B cell (primary cell): ENCODE measurements around the gene CHST15. TPM values are rescaled to one million over a fixed set of nuclear protein-coding genes. Genes with fewer than 3 reads are reported as not detected.

Source experiments
- ATAC-seq: fragments of 200-7000 bp; cut with Tn5 transposase; one replicate; pipeline ENCODE4 v1.10.0; 2021; ENCODE audit warnings: low read depth, mild to moderate bottlenecking, moderate number of reproducible peaks, moderate library complexity
- CTCF ChIA-PET: fragments of 350-600 bp; sonication (Branson Sonifier 250); formaldehyde crosslinking; loops from one replicate; lab custom pipeline; 2021; ENCODE audit warnings: antibody characterized with exemption, inconsistent platforms; lab: Charles Lee
- POLR2A ChIA-PET: fragments of 350-600 bp; sonication (Branson Sonifier 250); formaldehyde crosslinking; loops from one replicate; lab custom pipeline; 2021; ENCODE audit warnings: antibody characterized with exemption; lab: Charles Lee
- DNase-seq: peaks from one replicate; pipeline ENCODE4 v3.0.0; 2013
- H2AFZ ChIP-seq: 2 replicates; pipeline ENCODE4 v1.6.1; 2012; ENCODE audit warnings: mild to moderate bottlenecking, low read depth, low read length; ENCODE audit not compliant: insufficient read depth, poor library complexity, severe bottlenecking
- H3K27ac ChIP-seq, 2 donors: 1 replicate in 1 of 2; 2 replicates in 1 of 2; pipeline ENCODE4 v1.5.1; 2012 to 2013; ENCODE audit warnings: low read length in 2 of 2, mild to moderate bottlenecking in 2 of 2, moderate library complexity in 1 of 2
- H3K27me3 ChIP-seq, 4 experiments: fragments of 200-600 bp in 1 of 4; sonication (generic) in 1 of 4; replicated peaks in 1 of 4; 1 replicate in 2 of 4; 2 replicates in 2 of 4; pipeline versions ENCODE4 v1.6.1 to v1.7.0; 2013 to 2016; ENCODE audit warnings: low read length in 3 of 4, mild to moderate bottlenecking in 2 of 4, mixed read lengths in 1 of 4, moderate library complexity in 1 of 4; ENCODE audit not compliant: insufficient read depth in 4 of 4, control insufficient read depth in 3 of 4; ENCODE audit errors: control extremely low read depth in 1 of 4
- H3K36me3 ChIP-seq, 2 experiments: replicated peaks in 1 of 2; 1 replicate in 1 of 2; 2 replicates in 1 of 2; pipeline versions ENCODE4 v1.6.1 to v1.7.1; 2013; ENCODE audit warnings: low read length in 1 of 2; ENCODE audit not compliant: insufficient read depth in 2 of 2, control insufficient read depth in 1 of 2; ENCODE audit errors: control extremely low read depth in 1 of 2, extremely low read depth in 1 of 2
- H3K4me1 ChIP-seq, 2 donors: fragments of 200-600 bp in 1 of 2; sonication (generic) in 1 of 2; 1 replicate in 1 of 2; 2 replicates in 1 of 2; pipeline versions ENCODE4 v1.5.1 to v1.6.1; 2013 to 2017; ENCODE audit warnings: low read length in 2 of 2; ENCODE audit not compliant: control insufficient read depth in 2 of 2, insufficient read depth in 2 of 2
- H3K4me2 ChIP-seq: replicated peaks from 2 replicates; pipeline ENCODE3; 2012; ENCODE audit warnings: mild to moderate bottlenecking, low read depth, low read length; ENCODE audit not compliant: poor library complexity, severe bottlenecking
- H3K4me3 ChIP-seq, 5 experiments: fragments of 200-600 bp in 1 of 5; sonication (generic) in 1 of 5; 1 replicate in 3 of 5; 2 replicates in 2 of 5; pipeline versions ENCODE4 v1.5.1 to v1.7.0; 2011 to 2016; ENCODE audit warnings: low read length in 4 of 5, mild to moderate bottlenecking in 4 of 5, low read depth in 2 of 5, control low read depth in 1 of 5, moderate library complexity in 1 of 5; ENCODE audit not compliant: insufficient read depth in 1 of 5; ENCODE audit errors: control extremely low read depth in 1 of 5, extremely low read depth in 1 of 5
- H3K79me2 ChIP-seq: fragments of 200-600 bp; sonication (generic); one replicate; pipeline ENCODE4 v1.6.0; 2016; ENCODE audit warnings: low read length; ENCODE audit not compliant: control insufficient read depth, insufficient read depth
- H3K9ac ChIP-seq: fragments of 200-600 bp; sonication (generic); 2 replicates; pipeline ENCODE4 v1.6.1; 2017; ENCODE audit warnings: mild to moderate bottlenecking, low read length, moderate library complexity
- H3K9me3 ChIP-seq, 3 donors: one replicate each; pipeline versions ENCODE4 v1.6.1 to v1.7.1; 2013; ENCODE audit warnings: low read length in 2 of 3; ENCODE audit not compliant: control insufficient read depth in 2 of 3, insufficient read depth in 1 of 3; ENCODE audit errors: control extremely low read depth in 1 of 3
- H4K20me1 ChIP-seq: 2 replicates; pipeline ENCODE4 v1.6.0; 2012; ENCODE audit warnings: mild to moderate bottlenecking, low read length; ENCODE audit not compliant: insufficient read depth, control insufficient read depth, poor library complexity, severe bottlenecking
- H3K27ac Mint-ChIP-seq: one replicate; pipeline ENCODE4 v1.8.0; 2021; ENCODE audit warnings: mixed read lengths
- H3K27me3 Mint-ChIP-seq: one replicate; pipeline ENCODE4 v1.8.0; 2021; ENCODE audit warnings: mixed read lengths
- H3K4me1 Mint-ChIP-seq: one replicate; pipeline ENCODE4 v1.8.0; 2021; ENCODE audit warnings: mixed read lengths
- H3K4me3 Mint-ChIP-seq: one replicate; pipeline ENCODE4 v1.8.0; 2021; ENCODE audit warnings: mixed read lengths
- H3K9me3 Mint-ChIP-seq: one replicate; pipeline ENCODE4 v1.8.0; 2022; ENCODE audit warnings: mixed read lengths; ENCODE audit not compliant: insufficient read depth
- CTCF ChIP-seq: fragments of 200-600 bp; IDR thresholded peaks from one replicate; pipeline ENCODE4 v1.8.0; 2022; ENCODE audit warnings: antibody characterized with exemption, mild to moderate bottlenecking
- EZH2 ChIP-seq: IDR thresholded peaks from 2 replicates; pipeline ENCODE4 v1.6.1; 2012; ENCODE audit warnings: borderline replicate concordance, low read depth, mild to moderate bottlenecking, moderate library complexity, low read length; ENCODE audit not compliant: insufficient read depth, poor library complexity, severe bottlenecking
- whole genome bisulfite sequencing: methylation state at CpG from one replicate; pipeline ENCODE4 v1.1.5; 2013; ENCODE audit warnings: missing lambda C conversion rate; ENCODE audit not compliant: insufficient coverage; 5-methylcytosine and 5-hydroxymethylcytosine counted together
- intact Hi-C: fragments of 100-400 bp; cut with micrococcal nuclease; formaldehyde crosslinking; loops from one replicate; pipeline ENCODE4 v1.10.0; 2022
- polyA plus RNA-seq: library from polyadenylated mRNA; depleted of rRNA; stranded (reverse); fragments of >200 nt; gene quantifications from 2 replicates; pipeline ENCODE4 v1.2.3, GENCODE V29; 2012
- total RNA-seq, 2 donors: library from RNA; stranded (reverse); fragments of 120-200 nt in 1 of 2; gene quantifications; 1 replicate in 1 of 2; 2 replicates in 1 of 2; pipeline versions ENCODE4 v1.2.3 to v1.2.4, GENCODE V29; 2013 to 2022

The CHST15 gene
- total and polyA plus RNA-seq, 2 donors (not counting 1 experiment from before 2014, with no cell fraction given): 17.9 to 75.4 TPM

- no peak for TF ChIP-seq CTCF
- no peak for TF ChIP-seq EZH2
- Histone ChIP-seq H3K79me2 (no peaks in the 10 kb centered on the region), H3K4me3 (peak overlapping the region in 1 of 5 experiments; percentile 2), H3K9ac (peak overlapping the region; percentile 59), H3K4me2 (peak overlapping the region; percentile 82), H3K4me1 (peaks cover 29 to 36% of the 10 kb centered on the region in 2 donors), H3K36me3 (no peaks in the 10 kb centered on the region), H3K27me3 (peaks cover 0 to 35% (median 20%) of the 10 kb centered on the region in 4 experiments), H4K20me1 (no peaks in the 10 kb centered on the region), H2AFZ (peak overlapping the region; percentile 74), H3K9me3 (peaks cover 0 to 6% (median 0%) of the 10 kb centered on the region in 3 donors), H3K27ac (no peak overlapping the region)
- H3K27ac Mint-ChIP-seq: no peak overlapping the region
- peak overlapping the region; percentile 15 for H3K4me3 Mint-ChIP-seq
- ATAC-seq (no peak), DNase-seq (no peak)
- intact Hi-C loops: loop anchor here (1.0 to 2.0 kb wide), 5 partner anchors 43 to 411 kb away; no protein-coding TSS in a partner anchor
- H3K27me3 Mint-ChIP-seq: peaks cover 46% of the 10 kb centered on the region
- ChIA-PET CTCF (interaction anchor here (0.7 to 6.1 kb wide), 58 partner anchors 8 to 813 kb away, joined by 3 to 365 read pairs (median 6); partner anchors contain the start of genes CHST15, FAM53B and OAT), POLR2A (interaction anchor here (1.2 to 2.4 kb wide), 2 partner anchors 12 to 395 kb away, joined by 3 to 18 read pairs; no protein-coding TSS in a partner anchor)
- peaks cover 6% of the 10 kb centered on the region for H3K9me3 Mint-ChIP-seq
- peaks cover 40% of the 10 kb centered on the region for H3K4me1 Mint-ChIP-seq
- WGBS: 88% methylated on average over 7 of the region's 17 CpGs
Observed at GRCh38 chr10:123993534-123994416, 99.6 kb downstream of the CHST15 start.
